Memory B cell (primary cell): ENCODE results near the gene PTPN3.

Source experiments
- ATAC-seq: fragments of 150-1000 bp; cut with Tn5 transposase; 2 replicates; pipeline ENCODE4 v1.10.0; 2021; ENCODE audit warnings: low read depth, mild to moderate bottlenecking, moderate library complexity
- DNase-seq, 2 donors: peaks; one replicate each; pipeline ENCODE4 v3.0.0; 2022; ENCODE audit warnings: low spot score in 2 of 2
- H3K27ac Mint-ChIP-seq: one replicate; pipeline ENCODE4 v1.8.0; 2022; ENCODE audit warnings: mild to moderate bottlenecking, moderate library complexity, mixed read lengths
- H3K27me3 Mint-ChIP-seq: one replicate; pipeline ENCODE4 v1.8.0; 2022; ENCODE audit warnings: mixed read lengths
- H3K36me3 Mint-ChIP-seq: one replicate; pipeline ENCODE4 v1.8.0; 2022; ENCODE audit warnings: mild to moderate bottlenecking, mixed read lengths
- H3K4me1 Mint-ChIP-seq: one replicate; pipeline ENCODE4 v1.8.0; 2022; ENCODE audit warnings: mixed read lengths
- H3K4me3 Mint-ChIP-seq: one replicate; pipeline ENCODE4 v1.8.0; 2022; ENCODE audit warnings: mild to moderate bottlenecking, moderate library complexity, mixed read lengths
- H3K9me3 Mint-ChIP-seq: one replicate; pipeline ENCODE4 v1.8.0; 2022; ENCODE audit warnings: mixed read lengths

Gene PTPN3

DNA sequence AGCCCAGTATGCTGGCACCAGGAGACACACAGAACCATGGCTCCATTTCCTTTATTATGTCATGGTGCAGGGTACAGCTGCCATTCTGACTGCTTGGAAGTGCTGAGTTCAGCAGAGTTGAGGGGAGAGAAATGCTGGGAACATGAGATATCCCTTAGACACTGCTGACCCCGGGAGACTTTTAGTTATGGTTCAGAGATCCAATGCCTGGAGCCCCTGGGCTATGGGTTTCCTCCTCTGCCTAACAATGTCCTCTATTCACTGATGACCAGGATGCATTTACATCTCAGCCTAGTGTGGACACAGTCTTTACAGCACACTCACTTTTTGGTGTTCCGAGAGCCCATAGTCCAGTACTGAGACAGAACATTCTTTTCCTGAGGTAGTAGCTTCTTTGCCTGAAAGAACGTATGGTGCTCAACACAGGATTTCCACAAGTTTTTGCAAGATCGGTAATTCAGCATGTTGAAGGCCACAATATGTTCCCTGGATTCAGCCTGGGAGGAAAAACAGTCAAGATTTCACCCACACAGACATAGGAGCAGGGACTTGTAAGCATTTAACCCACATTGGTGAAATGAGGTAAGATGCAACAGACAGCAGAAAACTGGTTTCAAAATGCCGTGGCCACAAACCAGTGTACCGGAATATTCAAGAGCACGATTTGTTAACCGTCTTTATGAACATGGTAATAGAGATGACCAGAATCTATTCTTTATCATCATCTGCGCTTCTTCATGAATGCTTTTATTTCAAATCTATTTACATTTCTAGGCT, 71.3 kb downstream of the PTPN3 start:
- Mint-ChIP-seq H3K27me3 (no peaks in the 10 kb centered on the region), H3K4me1 (peaks cover 4% of the 10 kb centered on the region), H3K27ac (no peak overlapping the region), H3K36me3 (no peaks in the 10 kb centered on the region), H3K9me3 (no peaks in the 10 kb centered on the region), H3K4me3 (no peak overlapping the region)
- ATAC-seq: no peak
- no peak for DNase-seq

- ATAC-seq (no peak), DNase-seq (no peak)
- no peak overlapping the region for H3K4me3 Mint-ChIP-seq
- no peaks in the 10 kb centered on the region for H3K36me3 Mint-ChIP-seq
- peaks cover 4% of the 10 kb centered on the region for H3K4me1 Mint-ChIP-seq
- no peak overlapping the region for H3K27ac Mint-ChIP-seq
- no peaks in the 10 kb centered on the region for H3K27me3 Mint-ChIP-seq
- no peaks in the 10 kb centered on the region for H3K9me3 Mint-ChIP-seq
These were observed 73.5 kb downstream of the PTPN3 start for GRCh38 chr9:109424618-109425017.

GRCh38 chr9:109423877-109424276, 74.2 kb downstream of the PTPN3 start:
- no peaks in the 10 kb centered on the region for H3K36me3 Mint-ChIP-seq
- ATAC-seq (no peak), DNase-seq (no peak)
- H3K9me3 Mint-ChIP-seq: no peaks in the 10 kb centered on the region
- H3K4me1 Mint-ChIP-seq: peaks cover 6% of the 10 kb centered on the region
- no peak overlapping the region for H3K27ac Mint-ChIP-seq
- no peak overlapping the region for H3K4me3 Mint-ChIP-seq
- no peaks in the 10 kb centered on the region for H3K27me3 Mint-ChIP-seq

DNA sequence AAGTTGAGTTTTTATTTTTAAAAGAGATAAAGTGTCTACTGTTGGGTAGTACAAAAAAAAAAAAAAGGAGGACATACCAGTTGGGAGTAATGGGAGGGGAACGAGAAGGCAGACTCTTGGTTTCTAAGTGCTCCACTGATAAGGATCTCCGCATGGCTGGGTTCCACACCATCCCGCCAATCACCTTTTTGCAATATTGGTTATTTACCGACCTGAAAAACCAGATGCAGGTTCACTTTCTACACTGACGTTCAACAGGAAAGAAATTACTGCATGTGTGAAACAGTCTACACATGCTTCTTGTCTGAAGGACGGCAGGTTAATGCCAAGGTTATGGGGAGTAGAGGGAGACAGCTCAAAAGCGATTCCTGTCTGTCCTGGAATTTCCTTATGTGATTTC, 75.5 kb downstream of the PTPN3 start:
- H3K9me3 Mint-ChIP-seq: no peaks in the 10 kb centered on the region
- H3K27me3 Mint-ChIP-seq: no peaks in the 10 kb centered on the region
- peak overlapping the region; percentile 60 for H3K27ac Mint-ChIP-seq
- no peaks in the 10 kb centered on the region for H3K36me3 Mint-ChIP-seq
- peak; percentile 85 for ATAC-seq
- DNase-seq: no peak
- H3K4me1 Mint-ChIP-seq: peaks cover 10% of the 10 kb centered on the region
- H3K4me3 Mint-ChIP-seq: no peak overlapping the region

GRCh38 chr9:109421026-109421970, 76.8 kb downstream of the PTPN3 start:
- Mint-ChIP-seq H3K4me1 (peaks cover 19% of the 10 kb centered on the region), H3K9me3 (no peaks in the 10 kb centered on the region), H3K36me3 (no peaks in the 10 kb centered on the region), H3K27me3 (no peaks in the 10 kb centered on the region), H3K27ac (no peak overlapping the region), H3K4me3 (no peak overlapping the region)
- DNase-seq (no peak), ATAC-seq (no peak)

- H3K27ac Mint-ChIP-seq: no peak overlapping the region
- no peak for ATAC-seq
- DNase-seq: no peak
- no peaks in the 10 kb centered on the region for H3K36me3 Mint-ChIP-seq
- H3K4me3 Mint-ChIP-seq: no peak overlapping the region
- no peaks in the 10 kb centered on the region for H3K9me3 Mint-ChIP-seq
- peaks cover 29% of the 10 kb centered on the region for H3K4me1 Mint-ChIP-seq
- H3K27me3 Mint-ChIP-seq: peaks cover 4% of the 10 kb centered on the region
These were observed 78.6 kb downstream of the PTPN3 start for GRCh38 chr9:109419531-109419930.

- peaks cover 4% of the 10 kb centered on the region for H3K27me3 Mint-ChIP-seq
- peaks cover 29% of the 10 kb centered on the region for H3K4me1 Mint-ChIP-seq
- ATAC-seq: no peak
- H3K27ac Mint-ChIP-seq: no peak overlapping the region
- no peaks in the 10 kb centered on the region for H3K36me3 Mint-ChIP-seq
- no peak for DNase-seq
- no peak overlapping the region for H3K4me3 Mint-ChIP-seq
- H3K9me3 Mint-ChIP-seq: no peaks in the 10 kb centered on the region
These were observed 79.3 kb downstream of the PTPN3 start for GRCh38 chr9:109418827-109419226.

DNA sequence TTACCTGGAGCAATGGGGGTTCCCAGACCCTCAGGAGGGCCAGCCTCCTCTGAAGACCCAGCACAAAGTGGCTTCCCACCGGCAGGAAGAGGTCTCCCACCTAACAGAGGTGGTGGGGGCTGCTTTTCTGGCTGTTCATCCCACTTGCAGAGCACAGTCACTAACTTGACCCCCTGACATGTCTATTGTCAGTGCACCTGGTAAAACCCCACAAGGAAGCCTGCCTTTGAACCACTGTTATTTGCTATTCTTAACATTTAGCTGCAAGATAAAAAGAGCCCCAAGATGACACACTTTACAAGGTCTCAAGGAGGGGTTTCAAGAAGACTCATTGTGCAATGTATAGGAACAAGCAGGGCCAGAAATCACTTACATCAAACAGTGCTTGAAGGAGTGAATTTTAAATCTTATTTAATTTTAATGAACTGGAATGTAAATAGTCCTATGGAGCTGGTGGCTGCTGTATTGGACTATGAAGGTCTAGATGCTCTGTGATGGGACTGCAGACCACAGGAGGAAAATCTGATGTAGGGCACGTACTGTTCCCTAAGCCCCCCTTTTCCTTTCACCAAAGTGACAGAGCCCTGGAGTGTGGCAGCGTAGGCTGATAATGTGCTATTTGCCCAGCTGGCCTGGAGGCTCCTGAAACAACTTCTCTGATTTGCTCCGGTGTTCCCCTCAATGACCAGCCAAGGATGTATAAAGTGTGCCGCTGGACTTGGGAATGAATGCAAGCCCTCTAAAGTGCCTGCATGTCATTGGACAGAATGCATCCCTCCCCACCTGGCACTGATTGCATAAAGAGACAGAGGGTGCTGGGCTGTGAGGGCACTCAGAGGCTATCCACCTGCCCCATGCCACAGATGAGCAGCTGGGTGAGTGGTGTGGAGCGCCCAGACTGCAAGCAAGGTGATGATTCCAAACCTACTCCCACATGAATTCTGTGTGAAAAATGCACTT, 80.2 kb downstream of the PTPN3 start:
- peaks cover 31% of the 10 kb centered on the region for H3K4me1 Mint-ChIP-seq
- no peaks in the 10 kb centered on the region for H3K36me3 Mint-ChIP-seq
- no peak overlapping the region for H3K4me3 Mint-ChIP-seq

GRCh38 chr9:109417054-109417453, 81.1 kb downstream of the PTPN3 start:
- no peaks in the 10 kb centered on the region for H3K36me3 Mint-ChIP-seq
- H3K4me3 Mint-ChIP-seq: no peak overlapping the region
- peak overlapping the region; percentile 90 for H3K27ac Mint-ChIP-seq
- ATAC-seq: peak; percentile 16
- no peak for DNase-seq
- H3K4me1 Mint-ChIP-seq: peaks cover 28% of the 10 kb centered on the region
- peaks cover 9% of the 10 kb centered on the region for H3K27me3 Mint-ChIP-seq
- H3K9me3 Mint-ChIP-seq: no peaks in the 10 kb centered on the region

More for the DNA sequence above, 80.2 kb downstream of the PTPN3 start:
- Mint-ChIP-seq H3K9me3 (no peaks in the 10 kb centered on the region), H3K27ac (peak overlapping the region; percentile 90), H3K27me3 (peaks cover 9% of the 10 kb centered on the region)
- no peak for DNase-seq
- ATAC-seq: no peak

DNA sequence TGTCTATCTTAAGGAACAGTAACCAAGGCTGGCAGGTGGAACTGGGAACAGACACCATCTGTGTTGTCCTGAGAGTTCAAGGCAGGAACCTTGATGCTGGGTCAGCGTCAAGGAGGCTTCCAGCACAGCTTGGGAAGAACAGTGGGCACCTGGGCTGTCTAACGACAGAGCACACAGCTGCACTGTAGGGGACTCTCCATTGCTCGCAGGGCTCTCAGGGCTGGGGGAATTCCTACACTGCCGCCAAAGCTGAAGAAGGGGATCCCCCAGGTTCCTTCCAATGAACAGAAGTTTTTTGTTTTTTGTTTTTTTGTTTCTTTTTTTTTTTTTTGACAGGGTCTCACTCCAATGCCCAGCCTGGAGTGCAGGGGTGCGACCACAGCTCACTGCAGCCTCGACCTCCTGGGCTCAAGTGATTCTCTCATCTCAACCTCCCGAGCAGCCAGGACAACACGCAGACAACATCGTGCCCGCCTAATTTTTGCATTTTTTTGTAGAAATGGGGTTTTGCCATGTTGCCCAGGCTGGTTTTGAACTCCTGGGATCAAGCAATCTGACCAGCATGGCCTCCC, 81.9 kb downstream of the PTPN3 start:
- Mint-ChIP-seq H3K9me3 (no peaks in the 10 kb centered on the region), H3K36me3 (no peaks in the 10 kb centered on the region), H3K27me3 (peaks cover 9% of the 10 kb centered on the region), H3K4me1 (peaks cover 35% of the 10 kb centered on the region), H3K4me3 (peak overlapping the region; percentile 63), H3K27ac (peak overlapping the region; percentile 90)
- DNase-seq: peak; percentile 49 to 55
- peak; percentile 85 for ATAC-seq

- H3K9me3 Mint-ChIP-seq: no peaks in the 10 kb centered on the region
- H3K27me3 Mint-ChIP-seq: peaks cover 9% of the 10 kb centered on the region
- H3K27ac Mint-ChIP-seq: peak overlapping the region; percentile 90
- ATAC-seq (no peak), DNase-seq (no peak)
- H3K36me3 Mint-ChIP-seq: no peaks in the 10 kb centered on the region
- no peak overlapping the region for H3K4me3 Mint-ChIP-seq
- peaks cover 43% of the 10 kb centered on the region for H3K4me1 Mint-ChIP-seq
These were observed 83.9 kb downstream of the PTPN3 start for GRCh38 chr9:109414125-109414785.

GRCh38 chr9:109411798-109412352, 86.2 kb downstream of the PTPN3 start:
- DNase-seq: peak in 1 of 2 donors; percentile 52
- ATAC-seq: peak; percentile 44
- H3K27ac Mint-ChIP-seq: peak overlapping the region; percentile 95
- H3K9me3 Mint-ChIP-seq: no peaks in the 10 kb centered on the region
- H3K4me1 Mint-ChIP-seq: peaks cover 30% of the 10 kb centered on the region
- peak overlapping the region; percentile 69 for H3K4me3 Mint-ChIP-seq
- peaks cover 9% of the 10 kb centered on the region for H3K27me3 Mint-ChIP-seq
- H3K36me3 Mint-ChIP-seq: no peaks in the 10 kb centered on the region
